PFSK-1 (cell line): ENCODE results near the gene TTC38.

Experiments
- POLR2AphosphoS5 ChIP-seq: IDR thresholded peaks from 2 replicates; pipeline ENCODE4 v1.6.1; 2012; ENCODE audit warnings: low read depth, mild to moderate bottlenecking, control low read depth, low read length, moderate library complexity
- REST ChIP-seq, 2 experiments: IDR thresholded peaks; 2 replicates each; pipeline versions ENCODE4 v1.6.1 to v1.8.0; 2011 to 2012; ENCODE audit warnings: low read depth in 2 of 2, low read length in 2 of 2, control low read depth in 1 of 2, inconsistent platforms in 1 of 2, mild to moderate bottlenecking in 1 of 2, moderate library complexity in 1 of 2; ENCODE audit not compliant: insufficient read depth in 1 of 2
- TAF1 ChIP-seq: IDR thresholded peaks from 2 replicates; pipeline ENCODE4 v1.6.1; 2012; ENCODE audit warnings: low read length, control low read depth, borderline replicate concordance; ENCODE audit not compliant: insufficient read depth

GRCh38 chr22:46327691-46328465 lies 60.1 kb downstream of the TTC38 start:
- TF ChIP-seq REST (IDR thresholded peaks at IDR 0.05; ENCODE audit: insufficient read depth in 1 of 2, low read depth in 2 of 2, low read length in 2 of 2), result no peak
- no peak for TF ChIP-seq POLR2AphosphoS5
- no peak for TF ChIP-seq TAF1
